GM23338 (cell line): ENCODE data around the gene ESYT2. TPM values are rescaled to one million over a fixed set of nuclear protein-coding genes. Genes with fewer than 3 reads are reported as not detected.

ENCODE experiments used
- ATAC-seq: fragments of 200-7000 bp; cut with Tn5 transposase; 3 replicates; pipeline ENCODE4 v1.9.1; 2020
- DNase-seq: peaks from one replicate; pipeline ENCODE4 v3.0.0-alpha.2; 2015; ENCODE audit warnings: low spot score
- H2AFZ ChIP-seq: fragments of 200-600 bp; sonication (generic); 2 replicates; pipeline ENCODE4 v1.8.0; 2016; ENCODE audit warnings: antibody characterized with exemption, mild to moderate bottlenecking, moderate library complexity
- H3F3A ChIP-seq: fragments of 200-600 bp; sonication (generic); replicated peaks from 2 replicates; pipeline ENCODE4 v1.8.0; 2017; ENCODE audit warnings: antibody characterized with exemption, mixed run types, low read depth
- H3K27ac ChIP-seq: fragments of 200-600 bp; sonication (generic); 2 replicates; pipeline ENCODE4 v1.6.1; 2016; ENCODE audit warnings: low read depth
- H3K27me3 ChIP-seq: fragments of 200-600 bp; sonication (generic); 2 replicates; pipeline ENCODE4 v1.8.0; 2016; ENCODE audit warnings: mild to moderate bottlenecking, mixed run types, moderate library complexity; ENCODE audit not compliant: insufficient read depth
- H3K36me3 ChIP-seq: fragments of 200-600 bp; sonication (generic); 2 replicates; pipeline ENCODE4 v1.8.0; 2016; ENCODE audit warnings: mild to moderate bottlenecking; ENCODE audit not compliant: insufficient read depth
- H3K4me1 ChIP-seq: fragments of 200-600 bp; sonication (generic); 2 replicates; pipeline ENCODE4 v1.8.0; 2016; ENCODE audit warnings: mild to moderate bottlenecking, moderate library complexity; ENCODE audit not compliant: insufficient read depth
- H3K4me2 ChIP-seq: fragments of 200-600 bp; sonication (generic); 2 replicates; pipeline ENCODE4 v1.7.1; 2017; ENCODE audit warnings: mixed run types
- H3K4me3 ChIP-seq: fragments of 200-600 bp; sonication (generic); 2 replicates; pipeline ENCODE4 v1.6.1; 2016; ENCODE audit warnings: mixed run types
- H3K79me2 ChIP-seq: fragments of 200-600 bp; sonication (generic); replicated peaks from 2 replicates; pipeline ENCODE4 v1.8.0; 2017; ENCODE audit warnings: mild to moderate bottlenecking; ENCODE audit not compliant: insufficient read depth
- H3K9me2 ChIP-seq: fragments of 200-600 bp; sonication (generic); 2 replicates; pipeline ENCODE4 v1.8.0; 2017; ENCODE audit not compliant: insufficient read depth
- H4K20me1 ChIP-seq: fragments of 200-600 bp; sonication (generic); replicated peaks from 2 replicates; pipeline ENCODE4 v1.8.0; 2017; ENCODE audit warnings: mild to moderate bottlenecking; ENCODE audit not compliant: insufficient read depth
- H3K27ac Mint-ChIP-seq: 2 replicates; pipeline ENCODE4 v1.8.0; 2020; ENCODE audit warnings: inconsistent platforms, mild to moderate bottlenecking, moderate library complexity, mixed read lengths
- H3K27me3 Mint-ChIP-seq: 3 replicates; pipeline ENCODE4 v1.8.0; 2022; ENCODE audit warnings: low read depth, mild to moderate bottlenecking, moderate library complexity, mixed read lengths, inconsistent platforms; ENCODE audit not compliant: insufficient read depth, poor library complexity
- H3K36me3 Mint-ChIP-seq: 3 replicates; pipeline ENCODE4 v1.8.0; 2021; ENCODE audit warnings: low read depth, mild to moderate bottlenecking, inconsistent platforms, moderate library complexity, mixed read lengths
- H3K4me1 Mint-ChIP-seq: 3 replicates; pipeline ENCODE4 v1.8.0; 2020; ENCODE audit warnings: mild to moderate bottlenecking, inconsistent platforms, mixed read lengths
- H3K4me3 Mint-ChIP-seq: 3 replicates; pipeline ENCODE4 v1.8.0; 2021; ENCODE audit warnings: moderate library complexity, mild to moderate bottlenecking, inconsistent platforms, mixed read lengths
- H3K9me3 Mint-ChIP-seq: 3 replicates; pipeline ENCODE4 v1.8.0; 2020; ENCODE audit warnings: moderate library complexity, mild to moderate bottlenecking, inconsistent platforms, mixed read lengths
- CREB1 ChIP-seq: fragments of 250-450 bp; sonication (Bioruptor Pico); IDR thresholded peaks from 2 replicates; pipeline ENCODE4 v1.5.0; 2020; ENCODE audit warnings: low read depth, mild to moderate bottlenecking, moderate library complexity
- CTCF ChIP-seq, 2 experiments: fragments of 200-600 bp in 1 of 2; sonication (generic) in 1 of 2; conservative IDR thresholded peaks; 2 replicates each; pipeline versions ENCODE4 v1.5.1 to v1.6.1; 2016 to 2017; ENCODE audit warnings: antibody characterized with exemption in 2 of 2, low read depth in 2 of 2, mild to moderate bottlenecking in 2 of 2, moderate library complexity in 1 of 2
- ETS1 ChIP-seq: IDR thresholded peaks from 2 replicates; pipeline ENCODE4 v1.6.1; 2016; ENCODE audit warnings: antibody characterized with exemption
- EZH2 ChIP-seq: fragments of 200-600 bp; sonication (generic); IDR thresholded peaks from one replicate; pipeline ENCODE4 v1.8.0; 2017; ENCODE audit warnings: antibody characterized with exemption, mild to moderate bottlenecking, low read depth; ENCODE audit not compliant: unreplicated experiment
- EZH2phosphoT487 ChIP-seq: fragments of 200-600 bp; sonication (generic); IDR thresholded peaks from one replicate; pipeline ENCODE4 v1.8.1; 2018; ENCODE audit warnings: antibody characterized with exemption; ENCODE audit not compliant: unreplicated experiment
- JUNB ChIP-seq: IDR thresholded peaks from one replicate; pipeline ENCODE4 v1.6.1; 2016; ENCODE audit warnings: antibody characterized with exemption; ENCODE audit not compliant: unreplicated experiment
- NANOG ChIP-seq: IDR thresholded peaks from 2 replicates; pipeline ENCODE4 v1.6.1; 2016; ENCODE audit warnings: antibody characterized with exemption, borderline replicate concordance
- POLR2AphosphoS5 ChIP-seq: IDR thresholded peaks from 2 replicates; pipeline ENCODE4 v1.6.1; 2016; ENCODE audit warnings: antibody characterized with exemption, low read depth
- REST ChIP-seq: IDR thresholded peaks from one replicate; pipeline ENCODE4 v1.6.1; 2018; ENCODE audit warnings: antibody characterized with exemption; ENCODE audit not compliant: unreplicated experiment
- STAT1 ChIP-seq: IDR thresholded peaks from one replicate; pipeline ENCODE4 v1.6.1; 2016; ENCODE audit warnings: antibody characterized with exemption; ENCODE audit not compliant: unreplicated experiment
- ZNF114 ChIP-seq: fragments of 250-450 bp; sonication (Bioruptor Pico); IDR thresholded peaks from 2 replicates; pipeline ENCODE4 v1.5.0; 2020; ENCODE audit warnings: mild to moderate bottlenecking, moderate library complexity
- ZNF331 ChIP-seq: fragments of 250-450 bp; sonication (Bioruptor Pico); IDR thresholded peaks from 2 replicates; pipeline ENCODE4 v1.5.0; 2020; ENCODE audit warnings: low read depth, mild to moderate bottlenecking, moderate library complexity
- ZNF462 ChIP-seq: fragments of 250-450 bp; sonication (Bioruptor Pico); IDR thresholded peaks from 2 replicates; pipeline ENCODE4 v1.5.0; 2020; ENCODE audit warnings: mild to moderate bottlenecking, moderate library complexity
- polyA plus RNA-seq: library from polyadenylated mRNA; unstranded; fragments of >200 nt; fragmentation: Nextera tagmentation; extraction: Ambion mirVana; gene quantifications from 2 replicates; pipeline ENCODE4 v1.2.1, GENCODE V29; 2016
- total RNA-seq: library from RNA; depleted of rRNA; stranded (reverse); fragments of >200 nt; shearing (Covaris generic); gene quantifications from 2 replicates; pipeline ENCODE4 v1.2.3, GENCODE V29; 2014

ESYT2 gene
- total and polyA plus RNA-seq, 2 experiments from 2014 or later, result 9.6 to 52.7 TPM

- no peak overlapping the region for H3K4me3 Mint-ChIP-seq
- H3K27me3 Mint-ChIP-seq, result no peaks in the 10 kb centered on the region
- Histone ChIP-seq H2AFZ (no peak overlapping the region), H3K9me2 (no peaks in the 10 kb centered on the region), H3K4me1 (no peaks in the 10 kb centered on the region), H3K4me3 (no peak overlapping the region), H3K27me3 (no peaks in the 10 kb centered on the region), H4K20me1 (no peaks in the 10 kb centered on the region), H3K27ac (no peak overlapping the region), H3K4me2 (no peak overlapping the region), H3K36me3 (peaks cover 8% of the 10 kb centered on the region), H3F3A (no peaks in the 10 kb centered on the region), H3K79me2 (no peaks in the 10 kb centered on the region)
- H3K9me3 Mint-ChIP-seq, result no peaks in the 10 kb centered on the region
- TF ChIP-seq ZNF462 (CRISPR knock-in tag) (no peak), JUNB (no peak), POLR2AphosphoS5 (no peak), STAT1 (no peak), NANOG (no peak), ZNF331 (CRISPR knock-in tag) (no peak), EZH2 (no peak), REST (no peak), CTCF (conservative IDR thresholded peaks at IDR 0.05; ENCODE audit: low read depth in 2 of 2) (no peak), ETS1 (no peak), CREB1 (CRISPR knock-in tag) (no peak), ZNF114 (CRISPR knock-in tag) (no peak), EZH2phosphoT487 (no peak)
- no peak overlapping the region for H3K27ac Mint-ChIP-seq
- no peaks in the 10 kb centered on the region for H3K4me1 Mint-ChIP-seq
- DNase-seq (no peak), ATAC-seq (no peak)
- peaks cover 30% of the 10 kb centered on the region for H3K36me3 Mint-ChIP-seq
Measured at GRCh38 chr7:158747408-158747807, 81.9 kb downstream of the ESYT2 start.
